RWPE1 (cell line): ENCODE data around the gene ROS1.
A peak's percentile ranks its signal among the peaks of the same experiment; 100 is the strongest.

Source experiments
- CTCF ChIA-PET: fragments of 350-600 bp; sonication (Branson Sonifier 250); formaldehyde crosslinking; extraction: SDS; loops from one replicate; lab custom pipeline; 2021; lab: Yijun Ruan, JAX
- POLR2A ChIA-PET: fragments of 400-600 bp; formaldehyde crosslinking; extraction: SDS; loops from one replicate; lab custom pipeline; 2020; ENCODE audit warnings: antibody characterized with exemption; ENCODE audit not compliant: low non-redundant PET; lab: Yijun Ruan, JAX
- DNase-seq: peaks from one replicate; pipeline ENCODE4 v3.0.0; 2012; ENCODE audit warnings: low spot score
- H3K27ac ChIP-seq: fragments of 450-650 bp; 2 replicates; pipeline ENCODE4 v1.5.1; 2017
- TF ChIP-seq, protein P1 (sequence below): fragments of 450-650 bp; conservative IDR thresholded peaks from 2 replicates; pipeline ENCODE4 v1.5.1; 2017; ENCODE audit warnings: low read depth, mild to moderate bottlenecking

The ROS1 gene

DNA sequence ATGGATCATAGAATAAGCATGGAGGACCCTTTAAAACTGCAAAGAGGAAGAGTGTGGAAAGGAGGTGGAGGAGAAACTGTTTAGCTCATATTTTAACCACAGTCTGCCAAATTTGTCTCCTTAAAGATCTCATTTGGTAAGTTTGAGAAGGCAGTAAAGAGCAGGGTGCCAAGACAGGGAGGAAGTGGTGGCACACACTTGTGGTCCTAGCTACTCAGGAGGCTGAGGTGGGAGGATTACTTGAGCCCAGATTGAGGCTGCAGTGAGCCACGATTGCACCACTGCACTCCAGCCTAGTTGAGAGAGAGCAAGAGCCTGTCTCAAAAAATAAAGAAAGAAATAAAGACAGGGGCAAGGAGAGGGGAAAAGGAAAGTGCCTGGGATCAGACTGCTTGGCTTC lies 39.9 kb upstream of the ROS1 start:
- TF ChIP-seq, protein P1, sequence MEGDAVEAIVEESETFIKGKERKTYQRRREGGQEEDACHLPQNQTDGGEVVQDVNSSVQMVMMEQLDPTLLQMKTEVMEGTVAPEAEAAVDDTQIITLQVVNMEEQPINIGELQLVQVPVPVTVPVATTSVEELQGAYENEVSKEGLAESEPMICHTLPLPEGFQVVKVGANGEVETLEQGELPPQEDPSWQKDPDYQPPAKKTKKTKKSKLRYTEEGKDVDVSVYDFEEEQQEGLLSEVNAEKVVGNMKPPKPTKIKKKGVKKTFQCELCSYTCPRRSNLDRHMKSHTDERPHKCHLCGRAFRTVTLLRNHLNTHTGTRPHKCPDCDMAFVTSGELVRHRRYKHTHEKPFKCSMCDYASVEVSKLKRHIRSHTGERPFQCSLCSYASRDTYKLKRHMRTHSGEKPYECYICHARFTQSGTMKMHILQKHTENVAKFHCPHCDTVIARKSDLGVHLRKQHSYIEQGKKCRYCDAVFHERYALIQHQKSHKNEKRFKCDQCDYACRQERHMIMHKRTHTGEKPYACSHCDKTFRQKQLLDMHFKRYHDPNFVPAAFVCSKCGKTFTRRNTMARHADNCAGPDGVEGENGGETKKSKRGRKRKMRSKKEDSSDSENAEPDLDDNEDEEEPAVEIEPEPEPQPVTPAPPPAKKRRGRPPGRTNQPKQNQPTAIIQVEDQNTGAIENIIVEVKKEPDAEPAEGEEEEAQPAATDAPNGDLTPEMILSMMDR = no peak
- no peak overlapping the region for H3K27ac ChIP-seq
- CTCF ChIA-PET = no interaction called here
- POLR2A ChIA-PET = no interaction called here
- DNase-seq = no peak

DNA sequence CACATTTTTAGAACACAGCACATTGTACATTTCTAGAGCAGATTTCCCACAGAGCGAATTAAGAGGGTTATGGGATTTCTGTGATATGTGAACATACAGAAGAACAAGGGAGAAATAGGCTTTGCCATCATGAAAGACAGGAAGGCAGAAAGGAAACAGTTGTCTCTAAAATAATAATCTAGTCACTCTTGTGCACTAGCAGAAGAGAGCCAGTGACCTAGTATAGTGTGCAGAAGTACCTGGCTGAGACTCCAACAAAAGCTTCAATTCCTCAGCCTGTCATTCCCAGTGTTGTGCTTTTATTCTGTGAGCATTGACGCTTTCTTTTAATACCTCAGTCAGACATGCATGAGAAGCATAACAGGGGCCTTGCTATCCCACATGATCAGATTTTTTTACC lies 39.0 kb upstream of the ROS1 start:
- no peak for DNase-seq
- H3K27ac ChIP-seq = no peak overlapping the region
- CTCF ChIA-PET = interaction anchor here (0.7 kb wide), 1 partner anchor 1635 kb away, joined by 3 read pairs; no protein-coding TSS in a partner anchor
- TF ChIP-seq, protein P1 = no peak
- POLR2A ChIA-PET = no interaction called here

- CTCF ChIA-PET = interaction anchor here (0.6 to 0.7 kb wide), 2 partner anchors 1012 to 1636 kb away, joined by 3 read pairs; no protein-coding TSS in a partner anchor
- POLR2A ChIA-PET = interaction anchor here (0.6 to 0.8 kb wide), 2 partner anchors 8 to 19 kb away, joined by 3 read pairs; no protein-coding TSS in a partner anchor
- DNase-seq = peak; percentile 64
- TF ChIP-seq, protein P1 = no peak
- H3K27ac ChIP-seq = peak overlapping the region; percentile 71
These were observed 38.3 kb upstream of the ROS1 start for GRCh38 chr6:117463762-117464665.

DNA sequence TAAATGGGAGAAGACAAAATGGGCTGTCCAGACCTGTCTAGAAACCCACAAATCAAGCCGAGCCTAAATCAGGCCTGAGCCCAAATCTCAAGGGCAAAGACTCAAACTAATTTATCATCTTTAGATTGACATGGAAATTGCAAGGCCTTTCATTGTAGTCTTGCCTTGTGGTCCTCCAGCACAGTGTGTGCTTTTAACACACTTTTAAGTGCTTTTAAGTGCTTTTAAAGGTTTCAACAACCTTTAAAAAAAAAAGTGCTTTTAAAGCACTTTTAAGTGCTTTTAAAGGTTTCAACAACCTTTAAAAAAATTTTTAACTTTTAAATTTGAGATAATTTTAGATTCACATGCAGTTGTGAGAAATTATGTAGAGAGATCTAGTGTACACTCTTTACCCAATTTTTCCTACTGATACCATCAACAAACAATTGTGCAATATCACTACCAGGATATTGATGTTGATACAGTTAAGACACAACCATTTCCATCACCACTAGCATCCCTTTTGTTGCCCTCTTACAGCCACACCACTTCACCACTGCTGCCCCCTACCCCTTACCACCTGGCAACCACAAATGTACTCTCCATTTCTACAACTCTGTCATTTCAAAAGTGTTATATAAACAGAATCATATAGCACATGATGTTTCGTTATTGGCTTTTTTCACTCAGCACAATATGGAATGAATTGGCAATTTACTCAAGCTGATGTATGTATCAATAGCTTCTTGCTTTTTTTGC lies 33.6 kb upstream of the ROS1 start:
- TF ChIP-seq, protein P1 = no peak
- no peak overlapping the region for H3K27ac ChIP-seq
- ChIA-PET CTCF (no interaction called here), POLR2A (no interaction called here)
- no peak for DNase-seq

DNA sequence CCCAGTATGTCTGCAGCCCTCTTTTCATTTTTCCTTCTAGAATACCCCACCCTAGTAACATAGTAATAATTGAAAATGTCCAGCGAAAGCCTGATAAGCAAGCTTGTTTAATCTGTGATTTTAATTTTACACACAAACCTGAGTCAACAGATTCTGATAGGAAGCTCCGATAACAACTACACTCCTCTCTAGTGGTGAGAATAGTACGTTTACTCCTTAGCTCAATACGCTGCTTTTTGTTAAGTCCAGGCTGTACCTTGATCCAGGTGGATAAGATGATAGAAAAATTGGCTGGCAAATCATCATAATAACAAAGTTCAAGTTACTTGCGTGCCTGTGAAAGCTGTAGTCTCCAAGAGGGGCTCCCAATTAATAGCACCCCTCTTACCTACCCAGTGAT lies 31.3 kb upstream of the ROS1 start:
- TF ChIP-seq, protein P1 = no peak
- ChIA-PET POLR2A (no interaction called here), CTCF (interaction anchor here (0.6 to 0.8 kb wide), 2 partner anchors 47 to 99 kb away, joined by 3 read pairs; no protein-coding TSS in a partner anchor)
- no peak for DNase-seq
- no peak overlapping the region for H3K27ac ChIP-seq

- ChIA-PET CTCF (interaction anchor here (0.6 to 0.8 kb wide), 2 partner anchors 46 to 99 kb away, joined by 3 read pairs; no protein-coding TSS in a partner anchor), POLR2A (interaction anchor here (0.7 kb wide), 1 partner anchor 8 kb away, joined by 3 read pairs; no protein-coding TSS in a partner anchor)
- no peak overlapping the region for H3K27ac ChIP-seq
- TF ChIP-seq, protein P1 = no peak
- DNase-seq = no peak
These were observed 30.5 kb upstream of the ROS1 start for GRCh38 chr6:117456250-117456649.
